Kasumi-1 (cell line): ENCODE results near the gene ELANE.
A peak's percentile ranks its signal among the peaks of the same experiment; 100 is the strongest.
"Not testable (repeated sequence)": the region's sequence is repeated elsewhere in the genome, so short reads cannot be mapped to it uniquely, and the experiment has no call there.

ENCODE experiments used
- DNase-seq, 2 experiments: peaks; one replicate each; lab custom pipeline; 2025; lab: John Stamatoyannopoulos, UW

The ELANE gene

DNA sequence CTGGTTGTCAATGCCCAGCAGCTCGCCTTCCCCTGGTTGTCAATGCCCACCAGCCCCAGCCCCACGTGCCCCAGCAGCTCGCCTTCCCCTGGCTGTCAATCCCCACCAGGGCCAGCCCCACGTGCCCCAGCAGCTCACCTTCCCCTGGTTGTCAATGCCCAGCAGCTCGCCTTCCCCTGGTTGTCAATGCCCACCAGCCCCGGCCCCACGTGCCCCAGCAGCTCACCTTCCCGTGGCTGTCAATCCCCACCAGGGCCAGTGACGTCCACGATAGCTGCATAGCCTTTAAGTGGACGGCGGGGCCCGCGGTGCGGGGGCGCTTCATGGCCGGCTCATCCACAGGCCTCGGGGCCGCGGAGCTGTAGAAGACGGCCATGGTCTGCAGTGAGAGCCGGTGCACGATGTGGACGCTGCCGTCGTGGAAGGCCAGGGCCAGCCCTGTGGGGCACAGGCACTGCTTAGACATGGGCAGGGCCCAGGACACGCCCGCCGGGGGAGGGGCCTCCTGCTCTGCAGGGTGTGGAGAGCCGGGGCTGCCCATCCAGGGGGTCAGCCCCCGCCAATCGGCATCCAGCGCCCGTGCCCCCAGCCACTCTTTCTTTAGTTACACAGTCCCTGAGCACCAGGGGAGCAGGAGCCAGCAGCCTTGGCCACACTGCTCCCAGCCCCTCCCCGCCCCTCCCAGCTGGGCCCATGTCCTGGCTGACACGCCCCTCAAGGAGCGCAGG is 27.8 kb downstream of the ELANE start:
- DNase-seq: no peak

GRCh38 chr19:881385-882071 is 29.4 kb downstream of the ELANE start:
- DNase-seq: no peak

DNA sequence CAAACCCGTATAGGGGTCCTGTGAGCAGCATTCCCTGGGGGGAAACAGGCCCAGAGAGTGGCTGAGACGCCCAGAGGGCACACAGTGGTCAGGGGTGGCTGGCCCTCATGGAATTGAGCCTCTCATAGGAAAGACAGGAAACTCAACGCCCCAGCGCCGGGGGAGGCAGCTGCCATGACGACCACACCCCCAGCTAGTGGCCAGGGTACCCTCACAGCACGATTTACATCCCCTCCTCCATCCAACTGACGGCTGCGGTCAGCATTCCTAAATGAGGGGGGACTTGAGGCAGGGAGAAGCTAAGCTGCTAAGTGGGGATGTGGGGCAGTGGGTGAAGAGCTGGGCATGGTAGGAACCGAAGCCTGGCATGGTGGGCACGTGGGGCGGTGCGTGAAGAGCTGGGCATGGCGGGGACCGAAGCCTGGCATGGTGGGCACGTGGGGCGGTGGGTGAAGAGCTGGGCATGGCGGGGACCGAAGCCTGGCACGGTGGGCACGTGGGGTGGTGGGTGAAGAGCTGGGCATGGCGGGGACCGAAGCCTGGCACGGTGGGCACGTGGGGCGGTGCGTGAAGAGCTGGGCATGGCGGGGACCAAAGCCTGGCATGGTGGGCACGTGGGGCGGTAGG is 30.9 kb downstream of the ELANE start:
- DNase-seq: no peak

DNA sequence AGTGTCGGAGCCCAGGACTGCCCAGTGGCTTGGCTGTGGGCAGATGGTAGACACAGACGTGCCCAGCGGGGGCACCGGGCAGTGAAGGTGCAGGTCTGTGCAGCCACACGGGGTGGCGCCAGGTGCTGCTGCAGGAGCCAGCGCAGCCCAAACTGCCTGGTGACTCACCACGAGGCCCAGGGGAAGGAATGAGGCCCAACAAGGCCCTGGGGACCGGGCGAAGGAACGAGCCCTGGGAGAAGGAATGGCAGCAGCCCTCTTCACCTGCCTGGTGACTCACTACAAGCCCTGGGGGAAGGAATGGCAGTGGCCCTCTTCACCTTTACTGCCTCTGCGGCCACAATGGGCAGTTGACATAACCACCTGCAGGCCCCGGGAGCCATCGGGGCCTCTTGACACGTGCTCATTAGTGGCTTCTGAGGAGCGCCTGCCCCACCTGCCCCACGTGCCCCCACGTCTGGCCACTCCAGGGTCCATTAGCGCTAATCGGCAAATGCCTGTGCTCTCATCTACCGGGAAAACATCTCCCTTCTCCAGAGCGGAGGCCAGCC is 31.6 kb downstream of the ELANE start:
- no peak for DNase-seq

GRCh38 chr19:884420-885211 is 32.5 kb downstream of the ELANE start:
- no peak for DNase-seq

DNA sequence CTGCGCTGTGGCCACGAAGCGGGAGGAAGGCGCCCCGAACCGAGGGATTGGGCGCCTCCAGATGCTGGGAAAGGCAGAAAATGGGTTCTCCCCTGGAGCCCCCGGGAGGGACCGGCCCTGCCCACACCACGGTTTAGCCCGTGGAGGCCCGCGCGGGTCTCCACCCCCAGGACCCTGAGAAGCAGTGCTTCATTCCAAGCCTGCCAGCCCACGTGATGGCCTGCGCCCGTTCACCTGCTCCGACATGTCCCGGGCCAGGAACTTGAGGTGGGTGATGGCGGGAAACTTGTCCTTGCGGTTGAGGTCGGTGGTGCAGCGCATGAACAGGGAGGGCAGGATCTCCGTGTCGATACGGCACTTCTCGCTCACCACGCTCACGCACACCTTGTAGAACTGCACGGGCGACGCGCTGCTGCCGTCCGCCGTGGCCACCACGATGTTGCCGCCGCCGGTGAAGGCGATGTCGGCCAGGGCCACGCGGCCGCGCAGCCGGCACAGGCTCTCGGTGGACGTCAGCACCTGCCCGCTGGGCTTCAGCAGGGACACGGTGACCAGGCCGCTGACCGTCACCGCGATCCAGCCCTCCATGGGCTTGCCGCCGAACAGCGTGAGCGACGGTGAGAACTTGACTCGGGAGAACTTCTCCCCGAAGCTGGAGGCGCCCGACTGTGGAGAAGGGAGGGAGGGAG is 33.6 kb downstream of the ELANE start:
- no peak for DNase-seq

DNA sequence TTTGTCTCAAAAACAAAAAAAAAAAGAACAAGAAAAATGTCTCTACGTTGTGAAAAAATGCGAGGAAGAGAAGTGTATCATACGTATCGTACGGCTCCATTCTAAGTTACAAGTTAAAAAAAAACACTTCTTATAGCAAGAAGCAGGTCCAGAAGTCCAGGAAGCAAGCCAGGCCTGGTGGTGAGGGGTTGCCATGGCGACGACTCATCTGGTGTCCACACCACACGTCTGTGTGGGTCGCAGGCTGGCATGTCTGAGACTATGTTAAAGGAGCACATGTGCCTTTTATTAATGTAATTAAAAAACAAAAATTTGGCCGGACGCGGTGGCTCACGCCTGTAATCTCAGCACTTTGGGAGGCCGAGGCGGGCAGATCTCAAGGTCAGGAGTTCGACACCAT is 35.0 kb downstream of the ELANE start:
- no peak for DNase-seq

- DNase-seq: no peak
Observed at GRCh38 chr19:887599-887998, 35.5 kb downstream of the ELANE start.

DNA sequence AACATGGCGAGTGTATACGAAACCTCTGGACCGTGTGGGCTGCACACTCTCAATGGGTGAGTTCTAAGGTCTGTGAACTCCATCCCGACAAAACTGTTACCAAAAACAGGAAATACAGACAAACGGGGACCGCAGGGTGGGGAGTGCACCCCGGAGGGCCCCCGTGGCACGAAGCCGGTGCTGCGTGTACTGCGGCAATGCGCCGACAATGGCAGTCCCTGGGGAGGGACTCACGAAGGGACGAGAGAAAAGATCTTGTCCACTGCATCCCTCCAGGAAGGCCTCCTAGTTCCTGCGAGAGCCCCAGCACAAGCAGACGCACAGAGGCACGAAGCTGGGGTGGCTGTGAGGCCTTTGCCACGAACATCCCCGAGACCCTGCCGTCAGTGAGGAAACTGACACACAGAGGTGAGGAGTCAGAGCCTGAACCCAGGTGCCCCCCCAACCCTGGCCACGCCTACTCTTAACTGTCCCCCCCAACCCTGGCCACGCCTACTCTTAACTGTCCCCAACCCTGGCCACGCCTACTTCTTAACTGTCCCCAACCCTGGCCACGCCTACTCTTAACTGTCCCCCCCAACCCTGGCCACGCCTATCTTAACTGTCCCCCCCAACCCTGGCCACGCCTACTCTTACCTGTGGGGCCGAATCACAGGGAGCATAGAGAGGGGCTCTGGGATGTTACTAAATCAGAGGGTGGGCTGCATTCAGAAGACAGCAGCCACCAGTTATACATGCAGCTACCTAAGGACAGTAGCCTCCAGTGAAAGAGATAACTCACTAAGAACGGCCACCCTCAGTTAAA is 36.7 kb downstream of the ELANE start:
- DNase-seq: no peak

DNA sequence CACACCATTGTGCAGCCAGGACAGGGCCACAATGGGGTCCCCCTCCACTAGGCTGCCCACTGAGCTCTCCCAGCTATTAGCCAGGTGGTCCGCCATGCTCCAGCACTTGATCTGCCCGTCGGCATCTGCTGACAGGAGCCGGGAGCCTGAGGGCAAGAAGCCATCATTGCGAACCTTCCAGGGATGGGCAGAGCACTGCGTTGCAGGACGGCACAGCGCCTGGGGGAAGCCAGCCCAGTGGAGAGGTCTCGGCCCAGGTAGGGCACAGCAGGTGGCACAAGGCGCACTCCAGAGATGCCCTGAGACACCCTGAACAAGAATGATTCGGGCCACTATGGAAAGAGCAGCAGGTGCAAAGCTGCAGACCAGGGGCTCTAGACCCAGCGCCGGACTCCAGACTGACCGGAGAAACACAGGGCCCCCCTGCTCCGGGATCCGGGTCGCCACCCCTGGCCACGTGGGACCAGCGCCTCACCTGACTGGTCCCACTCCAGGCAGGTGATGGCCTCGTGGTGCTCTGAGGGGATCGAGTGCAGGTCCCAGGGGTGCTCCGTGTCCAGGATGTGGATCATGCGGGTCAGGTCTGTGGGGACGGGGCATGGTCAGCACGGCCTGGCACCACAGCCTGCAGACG is 37.7 kb downstream of the ELANE start:
- DNase-seq: no peak

GRCh38 chr19:890831-891230 is 38.7 kb downstream of the ELANE start:
- DNase-seq: no peak

GRCh38 chr19:891421-892200 is 39.5 kb downstream of the ELANE start:
- not testable (repeated sequence) for DNase-seq

GRCh38 chr19:892243-892893 is 40.3 kb downstream of the ELANE start:
- no peak for DNase-seq

DNA sequence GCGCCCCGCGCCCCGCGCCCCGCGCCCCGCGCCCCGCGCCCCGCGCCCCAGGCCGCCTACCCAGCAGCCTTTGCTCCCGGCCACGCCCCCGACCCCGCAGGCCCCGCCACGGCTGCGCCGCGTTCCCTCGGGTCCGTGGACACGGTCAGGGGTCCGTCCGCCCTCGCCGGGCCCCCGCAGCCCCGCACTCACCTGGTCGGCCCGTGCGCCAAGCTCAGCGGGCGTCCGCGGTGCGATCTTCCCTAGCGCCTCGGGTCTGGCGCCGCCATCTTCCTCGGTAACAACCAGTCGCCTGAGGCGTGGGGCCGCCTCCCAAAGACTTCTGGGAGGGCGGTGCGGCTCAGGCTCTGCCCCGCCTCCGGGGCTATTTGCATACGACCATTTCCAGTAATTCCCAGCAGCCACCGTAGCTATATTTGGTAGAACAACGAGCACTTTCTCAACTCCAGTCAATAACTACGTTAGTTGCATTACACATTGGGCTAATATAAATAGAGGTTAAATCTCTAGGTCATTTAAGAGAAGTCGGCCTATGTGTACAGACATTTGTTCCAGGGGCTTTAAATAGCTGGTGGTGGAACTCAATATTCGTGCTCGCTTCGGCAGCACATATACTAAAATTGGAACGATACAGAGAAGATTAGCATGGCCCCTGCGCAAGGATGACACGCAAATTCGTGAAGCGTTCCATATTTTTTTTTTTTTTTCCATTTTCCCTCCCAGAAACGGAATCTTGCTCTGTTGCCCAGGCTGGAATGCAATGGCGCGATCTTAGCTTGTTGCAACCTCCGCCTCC is 41.0 kb downstream of the ELANE start, which contains the start of the genes MED16 and RNU6-9:
TSS of gene MED16 (minus strand) at position 294 of the 796 bp plus-strand sequence. CDS start 2,056 bp downstream, outside the sequence.
TSS of gene RNU6-9 (plus strand) at position 591 of the 796 bp plus-strand sequence.
- peak; percentile 86 to 90 for DNase-seq

GRCh38 chr19:896434-896833 is 44.3 kb downstream of the ELANE start:
- no peak for DNase-seq

DNA sequence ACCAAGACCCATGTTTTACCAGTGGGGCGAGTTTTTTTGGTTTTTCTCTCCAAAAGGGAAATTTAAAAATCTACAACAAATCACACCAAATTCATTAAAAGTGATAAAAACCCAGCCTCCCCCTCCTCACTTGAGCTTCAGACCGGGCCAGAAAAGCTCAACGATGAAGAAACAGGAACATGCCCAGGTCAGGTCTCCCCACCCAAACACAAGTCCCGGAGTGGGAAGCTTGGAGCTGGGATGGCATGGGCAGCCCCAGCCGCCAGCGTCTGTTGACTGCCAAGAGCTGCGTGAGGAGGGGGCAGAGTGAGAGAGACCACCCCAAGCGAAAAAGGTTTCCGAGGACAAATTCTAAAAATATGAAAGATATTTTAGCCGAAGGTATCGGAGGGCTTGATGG is 44.9 kb downstream of the ELANE start:
- DNase-seq: no peak

DNA sequence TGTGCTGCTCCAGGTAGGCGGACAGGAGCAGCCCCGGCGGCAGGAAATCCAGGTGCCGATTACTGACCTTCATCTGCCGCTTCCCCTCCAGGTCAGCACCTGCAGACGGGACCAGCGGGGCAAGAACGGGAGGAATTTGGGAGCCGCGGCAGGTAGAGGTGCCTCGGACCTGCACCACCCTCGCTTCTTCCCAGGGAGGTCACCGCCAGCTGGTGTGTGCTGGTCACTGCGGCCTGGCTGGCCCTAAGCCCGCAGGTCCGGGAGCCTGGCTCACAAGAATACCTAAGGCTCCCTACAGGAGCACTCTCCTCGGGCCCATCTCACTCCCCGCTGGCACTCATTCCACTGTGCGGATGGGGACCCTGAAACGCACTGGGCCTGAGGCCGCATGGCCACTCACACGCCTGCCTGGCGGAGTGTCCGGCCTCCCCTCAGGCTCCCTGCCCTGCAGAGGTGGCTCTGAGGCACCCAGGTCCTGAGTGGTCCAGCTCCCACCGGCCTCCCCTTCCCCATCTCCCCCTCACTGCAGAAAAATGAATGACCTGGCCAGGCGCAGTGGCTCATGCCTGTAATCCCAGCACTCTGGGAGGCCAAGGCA is 45.4 kb downstream of the ELANE start:
- no peak for DNase-seq
